ENCODE measurements around the gene FBXO2.

The FBXO2 gene

GRCh38 chr1:11652203-11652780 lies 1.9 kb downstream of the FBXO2 start:
- no peak for DNase-seq

- DNase-seq = no peak
Measured at GRCh38 chr1:11651017-11651416, 3.2 kb downstream of the FBXO2 start.

- DNase-seq = peak; percentile 91
Measured at GRCh38 chr1:11650331-11650991, 3.8 kb downstream of the FBXO2 start.

- DNase-seq = no peak
Measured at GRCh38 chr1:11649624-11650330, 4.5 kb downstream of the FBXO2 start.

GRCh38 chr1:11649237-11649623 lies 5.0 kb downstream of the FBXO2 start:
- no peak for DNase-seq

GRCh38 chr1:11648732-11649158 lies 5.5 kb downstream of the FBXO2 start:
- no peak for DNase-seq

- DNase-seq = no peak
Measured at GRCh38 chr1:11648039-11648438, 6.2 kb downstream of the FBXO2 start.

GRCh38 chr1:11647333-11647732 lies 6.9 kb downstream of the FBXO2 start:
- no peak for DNase-seq

GRCh38 chr1:11646317-11646716 lies 7.9 kb downstream of the FBXO2 start:
- no peak for DNase-seq

GRCh38 chr1:11645670-11646265 lies 8.5 kb downstream of the FBXO2 start:
- peak; percentile 92 for DNase-seq

- no peak for DNase-seq
Measured at GRCh38 chr1:11645270-11645669, 9.0 kb downstream of the FBXO2 start.

GRCh38 chr1:11643782-11644181 lies 10.4 kb downstream of the FBXO2 start:
- DNase-seq = no peak

GRCh38 chr1:11642418-11643017 lies 11.7 kb downstream of the FBXO2 start:
- peak; percentile 79 for DNase-seq

GRCh38 chr1:11641776-11642305 lies 12.4 kb downstream of the FBXO2 start:
- no peak for DNase-seq

GRCh38 chr1:11640944-11641343 lies 13.3 kb downstream of the FBXO2 start:
- DNase-seq = no peak

GRCh38 chr1:11640101-11640500 lies 14.1 kb downstream of the FBXO2 start:
- DNase-seq = no peak

GRCh38 chr1:11639372-11639771 lies 14.9 kb downstream of the FBXO2 start:
- no peak for DNase-seq

GRCh38 chr1:11638121-11638520 lies 16.1 kb downstream of the FBXO2 start:
- no peak for DNase-seq

GRCh38 chr1:11634365-11635192 lies 19.6 kb downstream of the FBXO2 start:
- DNase-seq = no peak

- no peak for DNase-seq
Measured at GRCh38 chr1:11629184-11630016, 24.8 kb downstream of the FBXO2 start.

- no peak for DNase-seq
Measured at GRCh38 chr1:11628767-11629166, 25.5 kb downstream of the FBXO2 start.
